ENCODE results near the gene SCUBE2.

DNA sequence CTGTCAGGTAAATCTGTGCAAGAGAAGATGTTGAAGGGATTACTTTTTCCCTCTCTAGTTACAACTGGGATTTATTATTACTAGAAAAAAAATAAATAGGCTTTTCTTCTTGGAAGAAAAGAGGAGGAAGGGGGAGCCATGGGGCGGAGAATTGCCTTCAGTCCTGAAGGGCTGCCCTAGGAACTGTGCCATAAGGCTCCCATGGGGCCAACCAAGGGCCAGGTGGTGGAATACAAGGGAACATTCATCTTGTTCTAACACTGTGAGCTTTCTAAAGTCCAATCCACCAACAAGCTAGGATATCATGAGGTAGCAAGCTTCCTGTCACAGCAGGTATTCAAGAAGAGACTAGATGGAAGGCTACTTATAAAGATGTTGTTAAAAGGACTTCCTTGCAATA lies 62.8 kb downstream of the SCUBE2 start:
- TF ChIP-seq ZNF558 (tag by site-specific recombination; IDR thresholded peaks at IDR 0.05) (no peak), REPIN1 (tag by site-specific recombination; IDR thresholded peaks at IDR 0.05; ENCODE audit: low read depth) (no peak), ZNF19 (tag by site-specific recombination; IDR thresholded peaks at IDR 0.05; ENCODE audit: low read depth) (no peak), ZNF747 (tag by site-specific recombination; IDR thresholded peaks at IDR 0.05) (no peak), ZNF416 (tag by site-specific recombination; IDR thresholded peaks at IDR 0.05) (no peak), ZNF549 (tag by site-specific recombination; IDR thresholded peaks at IDR 0.05) (no peak), GLI2 (tag by site-specific recombination; IDR thresholded peaks at IDR 0.05; ENCODE audit: borderline replicate concordance, low read depth) (no peak), CTCF (tag by site-specific recombination; IDR thresholded peaks at IDR 0.05) (no peak)
- TF ChIP-seq, protein P1, sequence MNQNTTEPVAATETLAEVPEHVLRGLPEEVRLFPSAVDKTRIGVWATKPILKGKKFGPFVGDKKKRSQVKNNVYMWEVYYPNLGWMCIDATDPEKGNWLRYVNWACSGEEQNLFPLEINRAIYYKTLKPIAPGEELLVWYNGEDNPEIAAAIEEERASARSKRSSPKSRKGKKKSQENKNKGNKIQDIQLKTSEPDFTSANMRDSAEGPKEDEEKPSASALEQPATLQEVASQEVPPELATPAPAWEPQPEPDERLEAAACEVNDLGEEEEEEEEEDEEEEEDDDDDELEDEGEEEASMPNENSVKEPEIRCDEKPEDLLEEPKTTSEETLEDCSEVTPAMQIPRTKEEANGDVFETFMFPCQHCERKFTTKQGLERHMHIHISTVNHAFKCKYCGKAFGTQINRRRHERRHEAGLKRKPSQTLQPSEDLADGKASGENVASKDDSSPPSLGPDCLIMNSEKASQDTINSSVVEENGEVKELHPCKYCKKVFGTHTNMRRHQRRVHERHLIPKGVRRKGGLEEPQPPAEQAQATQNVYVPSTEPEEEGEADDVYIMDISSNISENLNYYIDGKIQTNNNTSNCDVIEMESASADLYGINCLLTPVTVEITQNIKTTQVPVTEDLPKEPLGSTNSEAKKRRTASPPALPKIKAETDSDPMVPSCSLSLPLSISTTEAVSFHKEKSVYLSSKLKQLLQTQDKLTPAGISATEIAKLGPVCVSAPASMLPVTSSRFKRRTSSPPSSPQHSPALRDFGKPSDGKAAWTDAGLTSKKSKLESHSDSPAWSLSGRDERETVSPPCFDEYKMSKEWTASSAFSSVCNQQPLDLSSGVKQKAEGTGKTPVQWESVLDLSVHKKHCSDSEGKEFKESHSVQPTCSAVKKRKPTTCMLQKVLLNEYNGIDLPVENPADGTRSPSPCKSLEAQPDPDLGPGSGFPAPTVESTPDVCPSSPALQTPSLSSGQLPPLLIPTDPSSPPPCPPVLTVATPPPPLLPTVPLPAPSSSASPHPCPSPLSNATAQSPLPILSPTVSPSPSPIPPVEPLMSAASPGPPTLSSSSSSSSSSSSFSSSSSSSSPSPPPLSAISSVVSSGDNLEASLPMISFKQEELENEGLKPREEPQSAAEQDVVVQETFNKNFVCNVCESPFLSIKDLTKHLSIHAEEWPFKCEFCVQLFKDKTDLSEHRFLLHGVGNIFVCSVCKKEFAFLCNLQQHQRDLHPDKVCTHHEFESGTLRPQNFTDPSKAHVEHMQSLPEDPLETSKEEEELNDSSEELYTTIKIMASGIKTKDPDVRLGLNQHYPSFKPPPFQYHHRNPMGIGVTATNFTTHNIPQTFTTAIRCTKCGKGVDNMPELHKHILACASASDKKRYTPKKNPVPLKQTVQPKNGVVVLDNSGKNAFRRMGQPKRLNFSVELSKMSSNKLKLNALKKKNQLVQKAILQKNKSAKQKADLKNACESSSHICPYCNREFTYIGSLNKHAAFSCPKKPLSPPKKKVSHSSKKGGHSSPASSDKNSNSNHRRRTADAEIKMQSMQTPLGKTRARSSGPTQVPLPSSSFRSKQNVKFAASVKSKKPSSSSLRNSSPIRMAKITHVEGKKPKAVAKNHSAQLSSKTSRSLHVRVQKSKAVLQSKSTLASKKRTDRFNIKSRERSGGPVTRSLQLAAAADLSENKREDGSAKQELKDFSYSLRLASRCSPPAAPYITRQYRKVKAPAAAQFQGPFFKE (tag by site-specific recombination; IDR thresholded peaks at IDR 0.05; ENCODE audit: borderline replicate concordance) = no peak
